ENCODE data around the gene SLC16A4. TPM values are rescaled to one million over a fixed set of nuclear protein-coding genes. Genes with fewer than 3 reads are reported as not detected.
A peak's percentile ranks its signal among the peaks of the same experiment; 100 is the strongest.

Gene SLC16A4
- total RNA-seq, 1 donor from 2014 or later = 3.3 TPM

- DNase-seq (ENCODE audit: low spot score) = no peak
These were observed 30.4 kb downstream of the SLC16A4 start for GRCh38 chr1:110360431-110360830.

DNA sequence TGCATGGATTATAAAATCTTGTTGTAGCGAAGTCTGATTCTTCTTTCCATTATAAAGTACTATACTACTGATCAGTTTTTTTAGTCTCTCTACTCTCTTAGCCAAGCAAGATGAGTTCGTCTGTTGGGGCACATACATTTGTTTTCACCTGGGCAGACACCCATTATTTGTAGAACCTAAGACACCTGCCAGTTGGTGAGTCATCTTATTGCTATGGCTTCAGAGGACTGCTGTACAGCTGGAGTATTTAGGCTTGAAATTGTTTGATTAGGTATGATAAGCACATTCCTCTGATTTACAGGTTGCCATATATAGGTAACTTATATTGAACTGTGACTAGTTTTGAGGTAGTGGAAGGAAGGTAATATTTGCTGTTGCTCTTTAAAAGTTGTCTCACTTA lies 34.4 kb downstream of the SLC16A4 start:
- DNase-seq (ENCODE audit: low spot score) = no peak

DNA sequence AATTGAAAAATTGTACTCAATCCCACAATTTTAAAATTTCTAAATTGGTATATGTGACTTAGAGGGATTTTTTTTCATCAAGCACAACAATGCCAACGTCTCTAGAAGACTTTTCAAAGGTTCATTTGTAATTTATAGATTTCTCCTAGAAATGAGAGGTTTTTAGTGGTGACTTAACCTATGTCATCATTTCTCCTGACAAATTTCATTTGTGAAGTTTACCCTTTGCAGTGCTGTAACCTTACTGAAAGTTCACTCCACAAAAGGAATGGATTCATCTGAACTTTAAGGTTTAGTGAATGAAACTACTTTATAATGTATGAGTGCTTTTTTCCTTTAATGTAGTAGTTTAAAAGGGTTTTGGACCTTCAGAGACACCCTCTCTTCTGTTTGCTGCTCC lies 35.5 kb downstream of the SLC16A4 start:
- DNase-seq (ENCODE audit: low spot score) = no peak

GRCh38 chr1:110350360-110350759 lies 40.5 kb downstream of the SLC16A4 start:
- DNase-seq (ENCODE audit: low spot score) = no peak

DNA sequence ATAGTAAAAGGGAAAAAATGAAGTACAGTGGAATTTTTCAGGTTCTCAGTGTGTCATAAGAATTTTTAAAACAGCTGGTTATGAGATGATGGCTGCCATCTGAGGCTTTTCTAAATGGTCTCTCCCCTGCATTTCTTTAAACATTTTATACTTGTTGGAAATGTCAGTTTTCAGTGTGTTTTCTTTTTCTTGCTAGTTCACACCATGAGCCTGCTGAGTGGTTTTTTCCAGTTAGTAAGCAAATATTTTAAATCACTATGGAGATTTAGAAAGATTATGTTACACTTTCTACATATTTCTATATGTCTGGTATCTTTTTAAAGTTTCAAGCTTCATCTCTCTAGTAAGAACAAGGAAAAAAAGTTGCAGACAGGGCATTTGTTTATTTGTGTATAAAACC lies 42.1 kb downstream of the SLC16A4 start:
- DNase-seq (ENCODE audit: low spot score) = no peak

GRCh38 chr1:110348050-110348449 lies 42.8 kb downstream of the SLC16A4 start:
- DNase-seq (ENCODE audit: low spot score) = no peak

- DNase-seq (ENCODE audit: low spot score) = no peak
These were observed 43.5 kb downstream of the SLC16A4 start for GRCh38 chr1:110347182-110347893.

DNA sequence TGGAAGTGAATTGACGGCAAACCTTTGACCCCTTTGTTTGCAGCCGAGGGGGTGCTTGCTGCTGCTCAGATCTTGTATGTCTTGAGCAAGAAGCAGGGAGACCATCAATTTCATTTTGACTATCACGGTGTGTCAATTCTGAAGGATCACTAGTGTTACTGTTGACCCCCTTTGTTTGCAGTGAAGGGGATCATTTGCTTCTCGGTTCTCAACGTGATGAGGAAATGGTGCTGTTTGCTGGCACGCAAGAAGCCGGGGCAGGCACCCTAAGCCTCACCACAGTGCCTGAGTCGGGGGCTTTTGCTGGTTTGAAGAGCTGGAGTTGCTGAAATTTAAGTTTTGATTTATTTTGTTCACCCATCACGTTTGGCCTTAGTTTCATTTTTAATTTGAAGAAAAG lies 44.1 kb downstream of the SLC16A4 start:
- no peak for DNase-seq (ENCODE audit: low spot score)

- DNase-seq (ENCODE audit: low spot score) = no peak
These were observed 45.3 kb downstream of the SLC16A4 start for GRCh38 chr1:110345480-110345879.

DNA sequence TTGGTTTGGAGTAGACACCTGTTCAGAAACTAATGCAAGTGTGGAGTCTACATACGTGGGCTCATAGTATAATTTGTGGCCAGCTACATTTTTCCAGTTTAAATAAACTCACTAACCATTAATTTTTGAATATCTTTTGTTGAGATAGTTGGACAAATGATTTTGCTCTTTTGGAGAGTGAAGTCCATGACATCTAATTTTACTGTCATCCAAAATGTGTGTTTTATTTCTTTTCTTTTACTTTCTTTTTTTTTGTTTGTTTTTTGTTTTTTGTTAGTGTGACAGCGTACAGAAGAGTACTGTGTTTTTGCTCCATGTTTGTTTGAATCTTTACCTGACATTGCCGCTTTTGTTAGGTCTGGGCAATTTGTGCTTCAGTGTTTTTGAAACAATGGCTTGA lies 46.7 kb downstream of the SLC16A4 start:
- no peak for DNase-seq (ENCODE audit: low spot score)

DNA sequence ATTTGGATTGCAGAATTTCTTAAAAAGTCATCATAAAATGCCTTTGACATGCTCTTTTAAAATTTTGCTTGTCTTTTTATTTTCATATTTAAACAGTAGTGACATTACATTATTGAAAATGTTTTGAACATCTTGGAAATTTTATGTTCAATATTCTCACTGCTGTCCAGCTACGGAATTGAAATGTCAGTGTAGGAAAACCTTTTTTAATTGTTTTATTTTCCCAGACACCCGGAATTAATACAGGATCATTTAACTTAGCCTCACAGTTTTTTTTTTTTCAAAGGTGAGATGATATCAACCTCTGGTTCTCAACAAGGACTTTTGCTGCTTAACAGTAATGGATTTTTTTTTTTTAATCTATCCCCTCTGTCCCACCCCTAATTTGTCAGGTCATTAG lies 47.6 kb downstream of the SLC16A4 start:
- no peak for DNase-seq (ENCODE audit: low spot score)

DNA sequence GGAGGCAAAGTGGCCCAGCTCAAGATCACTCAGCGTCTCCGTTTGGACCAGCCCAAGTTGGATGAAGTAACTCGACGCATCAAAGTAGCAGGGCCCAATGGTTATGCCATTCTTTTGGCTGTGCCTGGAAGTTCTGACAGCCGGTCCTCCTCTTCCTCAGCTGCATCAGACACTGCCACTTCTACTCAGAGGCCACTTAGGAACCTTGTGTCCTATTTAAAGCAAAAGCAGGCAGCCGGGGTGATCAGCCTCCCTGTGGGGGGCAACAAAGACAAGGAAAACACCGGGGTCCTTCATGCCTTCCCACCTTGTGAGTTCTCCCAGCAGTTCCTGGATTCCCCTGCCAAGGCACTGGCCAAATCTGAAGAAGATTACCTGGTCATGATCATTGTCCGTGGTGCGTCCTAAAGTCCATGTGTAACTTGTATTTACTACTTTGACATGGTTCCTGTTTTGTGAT lies 48.9 kb downstream of the SLC16A4 start:
- no peak for DNase-seq (ENCODE audit: low spot score)

DNA sequence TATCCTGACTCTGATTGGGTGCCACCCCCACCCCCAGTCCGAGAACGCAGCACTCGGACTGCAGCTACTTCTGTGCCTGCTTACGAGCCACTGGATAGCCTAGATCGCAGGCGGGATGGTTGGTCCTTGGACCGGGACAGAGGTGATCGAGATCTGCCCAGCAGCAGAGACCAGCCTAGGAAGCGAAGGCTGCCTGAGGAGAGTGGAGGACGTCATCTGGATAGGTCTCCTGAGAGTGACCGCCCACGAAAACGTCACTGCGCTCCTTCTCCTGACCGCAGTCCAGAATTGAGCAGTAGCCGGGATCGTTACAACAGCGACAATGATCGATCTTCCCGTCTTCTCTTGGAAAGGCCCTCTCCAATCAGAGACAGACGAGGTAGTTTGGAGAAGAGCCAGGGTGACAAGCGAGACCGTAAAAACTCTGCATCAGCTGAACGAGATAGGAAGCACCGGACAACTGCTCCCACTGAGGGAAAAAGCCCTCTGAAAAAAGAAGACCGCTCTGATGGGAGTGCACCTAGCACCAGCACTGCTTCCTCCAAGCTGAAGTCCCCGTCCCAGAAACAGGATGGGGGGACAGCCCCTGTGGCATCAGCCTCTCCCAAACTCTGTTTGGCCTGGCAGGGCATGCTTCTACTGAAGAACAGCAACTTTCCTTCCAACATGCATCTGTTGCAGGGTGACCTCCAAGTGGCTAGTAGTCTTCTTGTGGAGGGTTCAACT lies 49.5 kb downstream of the SLC16A4 start:
- no peak for DNase-seq (ENCODE audit: low spot score)

- DNase-seq (ENCODE audit: low spot score) = no peak
These were observed 50.7 kb downstream of the SLC16A4 start for GRCh38 chr1:110340207-110340468.

DNA sequence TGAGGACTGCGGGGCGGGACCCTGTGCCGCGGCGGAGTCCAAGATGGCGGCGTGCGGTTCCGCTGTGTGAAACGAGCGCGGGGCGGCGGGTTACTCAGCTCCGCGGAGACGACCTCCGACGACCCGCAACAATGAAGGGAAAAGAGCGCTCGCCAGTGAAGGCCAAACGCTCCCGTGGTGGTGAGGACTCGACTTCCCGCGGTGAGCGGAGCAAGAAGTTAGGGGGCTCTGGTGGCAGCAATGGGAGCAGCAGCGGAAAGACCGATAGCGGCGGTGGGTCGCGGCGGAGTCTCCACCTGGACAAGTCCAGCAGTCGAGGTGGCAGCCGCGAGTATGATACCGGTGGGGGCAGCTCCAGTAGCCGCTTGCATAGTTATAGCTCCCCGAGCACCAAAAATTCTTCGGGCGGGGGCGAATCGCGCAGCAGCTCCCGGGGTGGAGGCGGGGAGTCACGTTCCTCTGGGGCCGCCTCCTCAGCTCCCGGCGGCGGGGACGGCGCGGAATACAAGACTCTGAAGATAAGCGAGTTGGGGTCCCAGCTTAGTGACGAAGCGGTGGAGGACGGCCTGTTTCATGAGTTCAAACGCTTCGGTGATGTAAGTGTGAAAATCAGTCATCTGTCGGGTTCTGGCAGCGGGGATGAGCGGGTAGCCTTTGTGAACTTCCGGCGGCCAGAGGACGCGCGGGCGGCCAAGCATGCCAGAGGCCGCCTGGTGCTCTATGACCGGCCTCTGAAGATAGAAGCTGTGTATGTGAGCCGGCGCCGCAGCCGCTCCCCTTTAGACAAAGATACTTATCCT lies 51.2 kb downstream of the SLC16A4 start:
- DNase-seq (ENCODE audit: low spot score) = no peak

GRCh38 chr1:110338886-110339406 lies 51.9 kb downstream of the SLC16A4 start, which contains the start of gene RBM15:
Gene RBM15 (plus strand): TSS chr1:110339377. CDS start chr1:110339406, 29 bp downstream.
- DNase-seq (ENCODE audit: low spot score) = peak; percentile 99

DNA sequence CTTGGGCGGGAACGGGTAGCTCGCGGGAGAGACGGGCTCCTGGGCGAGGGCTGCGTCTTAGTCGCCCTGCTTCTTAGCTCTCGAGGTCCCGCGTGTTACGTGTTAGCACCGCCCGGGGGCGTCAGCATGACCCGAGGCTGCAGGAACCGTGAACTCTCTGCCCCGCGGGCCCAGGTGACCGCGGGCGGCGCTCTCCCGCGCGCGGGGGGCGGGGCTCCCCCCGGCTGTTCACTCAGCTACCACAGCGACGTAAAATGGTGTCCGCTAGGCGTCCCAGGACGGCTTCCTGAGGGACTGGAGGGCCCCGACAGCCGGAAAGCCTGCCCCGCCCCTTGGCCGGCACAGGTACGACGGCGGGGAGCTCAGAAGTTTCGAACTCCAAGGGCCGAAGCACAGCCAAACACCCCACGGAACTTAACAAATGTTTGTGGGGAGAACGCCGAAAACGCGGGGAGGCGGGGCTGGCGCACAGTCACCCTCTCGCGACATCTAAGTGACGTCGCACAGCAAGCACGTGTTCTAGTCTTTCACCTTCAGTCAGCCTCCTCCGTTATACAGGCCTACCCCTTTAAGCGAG lies 52.4 kb downstream of the SLC16A4 start:
- DNase-seq (ENCODE audit: low spot score) = peak; percentile 85

GRCh38 chr1:110337704-110338308 lies 53.0 kb downstream of the SLC16A4 start:
- peak; percentile 60 for DNase-seq (ENCODE audit: low spot score)

DNA sequence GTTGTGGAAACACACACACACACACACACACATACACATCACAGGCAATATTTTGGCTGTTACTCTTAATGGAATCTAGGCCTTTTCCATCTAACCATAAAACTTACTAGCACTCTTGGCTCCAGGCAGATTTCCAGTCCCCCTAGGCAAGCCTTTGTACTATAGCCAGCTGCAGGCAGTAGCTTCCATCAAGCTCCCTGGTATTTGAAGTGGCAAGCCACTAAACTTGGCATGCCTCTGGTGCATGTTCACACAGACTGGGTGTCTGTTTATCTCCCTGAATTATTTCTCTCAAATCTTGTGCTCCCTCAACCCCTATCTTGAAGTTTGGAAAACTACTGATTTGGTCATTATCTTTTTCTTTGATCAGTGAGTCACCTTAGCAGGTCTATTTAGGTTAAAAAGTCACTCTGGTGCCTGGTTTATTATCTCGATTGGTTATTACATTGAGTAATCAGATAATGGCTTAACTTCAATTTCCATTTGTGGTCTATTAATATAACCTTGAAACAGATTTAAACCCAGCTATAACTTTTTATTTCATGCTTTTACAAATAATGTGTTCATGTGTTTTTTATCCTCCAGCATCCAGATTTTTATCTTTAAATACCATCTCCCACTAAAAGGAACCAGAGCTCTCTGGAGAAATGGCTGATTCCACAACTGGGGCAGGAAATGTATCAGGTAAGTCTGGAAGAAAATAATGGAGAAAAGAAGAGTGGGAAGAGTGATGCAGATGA lies 54.4 kb downstream of the SLC16A4 start:
- no peak for DNase-seq (ENCODE audit: low spot score)

DNA sequence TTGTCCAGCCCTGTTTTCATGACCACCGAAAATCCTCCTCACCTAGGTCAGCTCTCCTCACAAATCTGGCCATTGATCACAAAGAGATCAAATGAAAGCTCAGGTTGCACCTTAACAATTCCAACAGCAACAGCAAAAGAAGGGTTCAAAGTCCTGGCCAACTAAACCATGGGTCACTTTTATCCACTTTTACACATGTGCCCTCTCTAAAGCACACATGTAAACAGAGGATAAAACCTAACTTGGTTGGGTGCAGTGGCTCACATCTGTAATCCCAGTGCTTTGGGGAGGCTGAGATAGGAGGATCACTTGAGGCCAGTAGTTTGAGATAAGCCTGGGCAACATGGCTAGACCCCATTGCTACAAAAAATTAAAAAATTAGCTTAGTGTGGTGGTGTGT lies 55.6 kb downstream of the SLC16A4 start:
- no peak for DNase-seq (ENCODE audit: low spot score)

DNA sequence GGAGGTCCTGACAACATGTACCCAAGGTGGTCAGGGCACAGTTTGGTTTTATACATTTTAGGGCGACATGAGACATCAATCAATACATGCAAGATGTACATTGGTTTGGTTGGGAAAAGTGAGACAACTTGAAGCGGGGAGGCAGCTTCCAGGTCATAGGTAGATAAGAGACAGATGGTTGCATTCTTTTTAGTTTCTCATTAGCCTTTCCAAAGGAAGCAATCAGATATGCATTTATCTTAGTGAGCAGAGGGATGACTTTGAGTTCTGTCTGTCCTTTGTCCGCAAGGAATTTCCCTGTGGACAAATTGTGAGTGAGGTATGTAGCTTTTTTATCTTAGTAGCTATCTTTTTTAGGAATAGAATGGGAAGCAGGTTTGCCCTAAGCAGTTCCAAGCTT lies 62.1 kb downstream of the SLC16A4 start:
- no peak for DNase-seq (ENCODE audit: low spot score)

Data from ureter (tissue), 1 donor.